ENCODE data around the gene RASSF7. TPM values are rescaled to one million over a fixed set of nuclear protein-coding genes. Genes with fewer than 3 reads are reported as not detected.

Gene RASSF7
- total RNA-seq, 1 donor from 2014 or later, result 12.8 TPM

DNA sequence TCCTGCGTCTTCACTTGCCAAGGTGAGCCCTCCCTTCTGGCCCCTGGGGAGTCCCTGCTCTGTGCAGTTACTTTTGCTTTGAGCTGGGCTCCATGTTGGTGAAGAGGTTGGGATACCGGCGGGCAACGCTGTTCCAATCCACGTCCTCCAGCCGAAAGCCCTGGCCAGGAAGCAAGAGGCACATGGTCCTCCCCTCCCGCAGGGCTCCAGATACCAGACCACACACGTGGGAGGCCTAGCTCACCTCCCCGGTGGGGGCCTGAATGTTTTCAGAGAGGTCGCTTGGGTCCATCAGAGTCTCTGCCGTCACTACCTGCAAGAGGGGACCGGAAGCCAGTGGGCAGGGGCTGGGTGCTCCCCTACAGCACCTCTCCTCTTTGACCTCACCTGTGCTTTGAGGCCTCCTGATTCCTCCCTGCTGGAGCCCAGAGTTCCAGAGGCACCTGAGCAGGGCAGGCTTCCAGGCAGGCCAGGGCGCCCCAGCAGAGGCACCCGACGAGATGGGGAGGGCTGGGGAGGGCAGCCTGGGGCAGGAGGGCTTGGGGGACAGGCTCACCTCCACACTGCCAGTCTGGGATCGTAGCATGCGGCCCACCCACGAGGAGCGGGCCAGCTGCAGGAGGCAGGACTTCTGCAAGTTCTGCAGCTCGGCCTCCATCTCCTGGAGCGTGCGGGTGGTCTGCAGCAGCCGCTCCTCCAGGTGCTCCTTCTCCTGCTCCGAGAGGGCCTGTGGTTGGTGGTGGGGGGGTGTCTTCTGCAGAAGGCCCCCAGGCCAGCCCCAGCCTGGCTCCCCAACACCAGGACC is 3.2 kb upstream of the RASSF7 start:
- H3K4me1 Mint-ChIP-seq, result peaks cover 11% of the 10 kb centered on the region
- peaks cover 2% of the 10 kb centered on the region for H3K9me3 Mint-ChIP-seq
- no peak overlapping the region for H3K4me3 ChIP-seq
- DNase-seq (ENCODE audit: low spot score), result no peak
- H4K20me1 ChIP-seq (ENCODE audit: low read depth), result peaks cover 25% of the 10 kb centered on the region
- peaks cover 11% of the 10 kb centered on the region for H3K79me2 ChIP-seq (ENCODE audit: low read depth)
- H2AFZ ChIP-seq (replicated peaks), result no peak overlapping the region
- H3K27ac ChIP-seq, result no peak overlapping the region
- peaks cover 18% of the 10 kb centered on the region for H3K27me3 Mint-ChIP-seq (ENCODE audit: insufficient read depth, low read depth)
- H3K4me1 ChIP-seq, result peaks cover 14% of the 10 kb centered on the region
- H3K4me3 Mint-ChIP-seq, result peak overlapping the region; percentile 65
- H3K9ac ChIP-seq, result no peak overlapping the region
- H3K27ac Mint-ChIP-seq, result no peak overlapping the region
- peak overlapping the region; percentile 100 for H3K4me2 ChIP-seq
- no peaks in the 10 kb centered on the region for H3K9me3 ChIP-seq (ENCODE audit: low read depth)
- peaks cover 33% of the 10 kb centered on the region for H3F3A ChIP-seq (ENCODE audit: low read depth)
- H3K27me3 ChIP-seq, result peaks cover 52% of the 10 kb centered on the region
- TF ChIP-seq, protein P1, sequence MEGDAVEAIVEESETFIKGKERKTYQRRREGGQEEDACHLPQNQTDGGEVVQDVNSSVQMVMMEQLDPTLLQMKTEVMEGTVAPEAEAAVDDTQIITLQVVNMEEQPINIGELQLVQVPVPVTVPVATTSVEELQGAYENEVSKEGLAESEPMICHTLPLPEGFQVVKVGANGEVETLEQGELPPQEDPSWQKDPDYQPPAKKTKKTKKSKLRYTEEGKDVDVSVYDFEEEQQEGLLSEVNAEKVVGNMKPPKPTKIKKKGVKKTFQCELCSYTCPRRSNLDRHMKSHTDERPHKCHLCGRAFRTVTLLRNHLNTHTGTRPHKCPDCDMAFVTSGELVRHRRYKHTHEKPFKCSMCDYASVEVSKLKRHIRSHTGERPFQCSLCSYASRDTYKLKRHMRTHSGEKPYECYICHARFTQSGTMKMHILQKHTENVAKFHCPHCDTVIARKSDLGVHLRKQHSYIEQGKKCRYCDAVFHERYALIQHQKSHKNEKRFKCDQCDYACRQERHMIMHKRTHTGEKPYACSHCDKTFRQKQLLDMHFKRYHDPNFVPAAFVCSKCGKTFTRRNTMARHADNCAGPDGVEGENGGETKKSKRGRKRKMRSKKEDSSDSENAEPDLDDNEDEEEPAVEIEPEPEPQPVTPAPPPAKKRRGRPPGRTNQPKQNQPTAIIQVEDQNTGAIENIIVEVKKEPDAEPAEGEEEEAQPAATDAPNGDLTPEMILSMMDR (IDR thresholded peaks at IDR 0.05), result no peak
- TF ChIP-seq EZH2 (IDR thresholded peaks at IDR 0.05), result no peak
- no peak for TF ChIP-seq EZH2phosphoT487 (IDR thresholded peaks at IDR 0.05)
- no peaks in the 10 kb centered on the region for H3K36me3 Mint-ChIP-seq
- H3K36me3 ChIP-seq, result no peaks in the 10 kb centered on the region

DNA sequence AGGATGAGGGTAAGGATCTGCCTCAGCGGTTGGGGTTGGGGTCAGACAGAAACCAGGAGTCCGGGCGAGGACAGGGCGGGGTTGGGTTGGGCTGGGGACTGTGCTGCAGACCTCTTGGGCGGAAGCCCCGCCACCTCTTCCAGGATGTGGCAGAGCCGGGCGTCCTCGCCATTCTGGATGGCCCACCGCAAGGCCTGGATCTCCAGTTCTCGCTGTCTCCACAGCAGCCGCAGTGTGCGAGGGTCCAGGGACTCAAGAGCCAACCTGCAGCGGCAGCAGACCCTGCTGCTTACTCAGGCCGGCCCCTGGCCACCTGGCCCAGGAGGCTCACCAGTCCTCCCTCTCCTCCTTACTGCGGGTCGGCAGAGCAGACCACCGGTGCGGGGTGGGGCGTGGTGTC is 2.3 kb upstream of the RASSF7 start:
- Histone ChIP-seq H3K79me2 (ENCODE audit: low read depth) (peaks cover 11% of the 10 kb centered on the region), H3K27ac (no peak overlapping the region), H3F3A (ENCODE audit: low read depth) (peaks cover 33% of the 10 kb centered on the region), H3K4me1 (peaks cover 14% of the 10 kb centered on the region), H3K9ac (no peak overlapping the region), H3K9me3 (ENCODE audit: low read depth) (no peaks in the 10 kb centered on the region), H3K4me3 (no peak overlapping the region), H3K36me3 (no peaks in the 10 kb centered on the region), H3K4me2 (no peak overlapping the region), H4K20me1 (ENCODE audit: low read depth) (peaks cover 26% of the 10 kb centered on the region), H2AFZ (replicated peaks) (no peak overlapping the region), H3K27me3 (peaks cover 52% of the 10 kb centered on the region)
- peaks cover 7% of the 10 kb centered on the region for H3K4me1 Mint-ChIP-seq
- peaks cover 2% of the 10 kb centered on the region for H3K9me3 Mint-ChIP-seq
- H3K27me3 Mint-ChIP-seq (ENCODE audit: insufficient read depth, low read depth), result peaks cover 16% of the 10 kb centered on the region
- DNase-seq (ENCODE audit: low spot score), result no peak
- no peaks in the 10 kb centered on the region for H3K36me3 Mint-ChIP-seq
- TF ChIP-seq, protein P1 (IDR thresholded peaks at IDR 0.05), result no peak
- TF ChIP-seq EZH2 (IDR thresholded peaks at IDR 0.05) (no peak), EZH2phosphoT487 (IDR thresholded peaks at IDR 0.05) (no peak)
- H3K4me3 Mint-ChIP-seq, result no peak overlapping the region
- no peak overlapping the region for H3K27ac Mint-ChIP-seq

DNA sequence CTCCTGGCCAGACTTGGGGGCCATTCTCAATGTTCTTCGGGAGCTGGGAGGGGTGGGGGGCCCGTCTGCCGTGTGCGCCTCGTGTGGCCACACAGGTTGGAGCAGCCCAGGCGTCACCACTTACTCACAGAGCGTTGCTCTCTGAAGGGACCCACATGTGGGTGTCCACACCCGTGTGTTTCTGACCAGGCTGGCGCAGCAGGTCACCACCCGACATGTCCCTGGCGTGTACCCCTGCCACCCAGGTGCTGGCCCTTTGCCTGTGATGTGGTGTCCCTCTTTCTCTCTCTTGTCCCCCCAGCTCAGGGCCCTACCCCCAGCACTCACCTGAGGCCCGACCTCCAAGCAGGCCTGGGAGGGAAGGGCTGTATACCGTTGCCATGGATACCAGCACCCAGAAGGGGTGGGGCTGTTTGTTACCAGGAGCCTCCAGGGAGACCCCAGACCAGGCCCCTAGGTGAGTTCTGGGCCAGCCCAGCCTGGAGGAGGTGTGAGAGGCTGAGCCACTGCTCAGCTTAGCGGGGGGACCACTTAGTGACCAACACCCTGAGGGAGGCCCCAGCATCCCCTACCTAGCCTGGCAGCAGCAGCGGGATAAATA is 1.6 kb upstream of the RASSF7 start:
- H3K4me1 ChIP-seq, result peaks cover 14% of the 10 kb centered on the region
- H3K9me3 ChIP-seq (ENCODE audit: low read depth), result no peaks in the 10 kb centered on the region
- Mint-ChIP-seq H3K9me3 (peaks cover 2% of the 10 kb centered on the region), H3K27me3 (ENCODE audit: insufficient read depth, low read depth) (peaks cover 16% of the 10 kb centered on the region), H3K27ac (no peak overlapping the region), H3K36me3 (no peaks in the 10 kb centered on the region), H3K4me3 (no peak overlapping the region), H3K4me1 (peaks cover 7% of the 10 kb centered on the region)
- H3K4me3 ChIP-seq, result no peak overlapping the region
- no peaks in the 10 kb centered on the region for H3K36me3 ChIP-seq
- peaks cover 33% of the 10 kb centered on the region for H3F3A ChIP-seq (ENCODE audit: low read depth)
- no peak overlapping the region for H3K27ac ChIP-seq
- no peak overlapping the region for H3K9ac ChIP-seq
- no peak overlapping the region for H2AFZ ChIP-seq (replicated peaks)
- peaks cover 51% of the 10 kb centered on the region for H3K27me3 ChIP-seq
- no peak overlapping the region for H3K4me2 ChIP-seq
- H4K20me1 ChIP-seq (ENCODE audit: low read depth), result peaks cover 32% of the 10 kb centered on the region
- H3K79me2 ChIP-seq (ENCODE audit: low read depth), result peaks cover 11% of the 10 kb centered on the region
- TF ChIP-seq EZH2phosphoT487 (IDR thresholded peaks at IDR 0.05) (no peak), EZH2 (IDR thresholded peaks at IDR 0.05) (no peak)
- TF ChIP-seq, protein P1 (IDR thresholded peaks at IDR 0.05), result no peak
- no peak for DNase-seq (ENCODE audit: low spot score)
